GM18873 (cell line): ENCODE data around the gene NTNG1.

ENCODE experiments used
- ATAC-seq: cut with Tn5 transposase; IDR thresholded peaks from one replicate; pipeline ENCODE4 v1.9.1; 2021; ENCODE audit warnings: mild to moderate bottlenecking, moderate library complexity, moderate number of reproducible peaks; ENCODE audit not compliant: unreplicated experiment, low FRiP score

The NTNG1 gene

GRCh38 chr1:107530543-107530942, 389.7 kb downstream of the NTNG1 start:
- no peak for ATAC-seq

GRCh38 chr1:107531065-107531908, 390.4 kb downstream of the NTNG1 start:
- ATAC-seq, result no peak

DNA sequence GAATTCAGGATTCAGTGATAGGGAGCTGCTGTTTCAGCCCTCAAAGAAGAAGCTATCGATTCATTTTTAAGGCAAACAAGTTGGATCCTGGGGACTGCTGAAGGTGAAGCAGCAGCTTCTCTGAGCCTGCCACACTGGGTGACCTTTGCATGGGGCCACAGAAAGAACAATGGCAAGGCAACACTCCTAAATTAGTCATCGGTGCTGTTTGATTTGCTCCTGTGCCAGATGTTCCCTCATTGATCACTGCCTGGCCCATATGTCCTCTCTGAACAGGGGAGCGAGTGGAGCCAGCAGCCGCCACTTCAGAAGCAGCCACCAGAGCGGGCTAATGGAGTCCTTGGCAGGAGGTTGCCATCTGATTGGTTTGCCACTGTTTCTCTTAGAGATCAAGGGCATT, 391.5 kb downstream of the NTNG1 start:
- ATAC-seq, result no peak
